Mesenchymal stem cell (in vitro differentiated cells and primary cell): ENCODE data around the gene ASCL5.

Experiments used
- DNase-seq: peaks from one replicate; pipeline ENCODE4 v3.0.0-alpha.2; 2013
- H2AFZ ChIP-seq: one replicate; pipeline ENCODE4 v1.6.1; 2013; ENCODE audit warnings: low read depth, mild to moderate bottlenecking, control low read depth, inconsistent platforms, low read length, moderate library complexity
- H2AK5ac ChIP-seq: 2 replicates; pipeline ENCODE4 v1.6.1; 2013; ENCODE audit warnings: low read length, moderate library complexity, mild to moderate bottlenecking, inconsistent platforms; ENCODE audit not compliant: severe bottlenecking
- H2BK120ac ChIP-seq: one replicate; pipeline ENCODE4 v1.6.1; 2013; ENCODE audit warnings: low read depth, mild to moderate bottlenecking, inconsistent platforms, low read length, moderate library complexity
- H2BK12ac ChIP-seq, 2 experiments: one replicate each; pipeline ENCODE4 v1.6.1; 2013; ENCODE audit warnings: inconsistent platforms in 2 of 2, low read length in 2 of 2, mild to moderate bottlenecking in 2 of 2, moderate library complexity in 2 of 2, control low read depth in 1 of 2
- H2BK15ac ChIP-seq: one replicate; pipeline ENCODE4 v1.6.1; 2013; ENCODE audit warnings: mild to moderate bottlenecking, low read depth, inconsistent platforms; ENCODE audit not compliant: poor library complexity, severe bottlenecking
- H2BK5ac ChIP-seq: 2 replicates; pipeline ENCODE4 v1.6.1; 2013; ENCODE audit warnings: low read depth, mild to moderate bottlenecking, low read length, control low read depth, inconsistent platforms; ENCODE audit not compliant: poor library complexity, severe bottlenecking
- H3K14ac ChIP-seq, 2 experiments: one replicate each; pipeline ENCODE4 v1.6.1; 2013; ENCODE audit warnings: inconsistent platforms in 2 of 2, low read length in 2 of 2, control low read depth in 1 of 2, mild to moderate bottlenecking in 1 of 2, moderate library complexity in 1 of 2
- H3K18ac ChIP-seq, 2 experiments: one replicate each; pipeline ENCODE4 v1.6.1; 2013; ENCODE audit warnings: inconsistent platforms in 2 of 2, low read length in 2 of 2, control low read depth in 1 of 2, low read depth in 1 of 2, mild to moderate bottlenecking in 1 of 2
- H3K23ac ChIP-seq, 2 experiments: one replicate each; pipeline ENCODE4 v1.6.1; 2013; ENCODE audit warnings: inconsistent platforms in 2 of 2, low read length in 2 of 2, mild to moderate bottlenecking in 2 of 2, moderate library complexity in 2 of 2, control low read depth in 1 of 2
- H3K27ac ChIP-seq: 2 replicates; pipeline ENCODE4 v1.5.1; 2013; ENCODE audit warnings: mild to moderate bottlenecking, moderate library complexity, low read length, control low read depth, inconsistent platforms; ENCODE audit not compliant: poor library complexity, severe bottlenecking
- H3K27me3 ChIP-seq, 2 experiments: 2 replicates each; pipeline versions ENCODE4 v1.6.1 to v1.7.0; 2013; ENCODE audit warnings: low read length in 2 of 2, mild to moderate bottlenecking in 2 of 2, moderate library complexity in 2 of 2, control low read depth in 1 of 2, inconsistent platforms in 1 of 2; ENCODE audit not compliant: control insufficient read depth in 1 of 2, insufficient read depth in 1 of 2
- H3K36me3 ChIP-seq, 2 experiments: 2 replicates each; pipeline versions ENCODE4 v1.6.1 to v1.7.0; 2013; ENCODE audit warnings: low read length in 2 of 2, control low read depth in 1 of 2, inconsistent platforms in 1 of 2, low read depth in 1 of 2, mild to moderate bottlenecking in 1 of 2; ENCODE audit not compliant: insufficient read depth in 2 of 2, control insufficient read depth in 1 of 2
- H3K4ac ChIP-seq, 2 experiments: one replicate each; pipeline ENCODE4 v1.6.1; 2013; ENCODE audit warnings: inconsistent platforms in 2 of 2, low read length in 2 of 2, mild to moderate bottlenecking in 2 of 2, moderate library complexity in 2 of 2, control low read depth in 1 of 2, low read depth in 1 of 2
- H3K4me1 ChIP-seq: 2 replicates; pipeline ENCODE4 v1.6.1; 2013; ENCODE audit warnings: low read depth, low read length, control low read depth; ENCODE audit not compliant: control insufficient read depth, insufficient read depth
- H3K4me2 ChIP-seq: 2 replicates; pipeline ENCODE4 v1.6.1; 2013; ENCODE audit warnings: low read length, mild to moderate bottlenecking, inconsistent platforms; ENCODE audit not compliant: poor library complexity, severe bottlenecking
- H3K4me3 ChIP-seq, 2 experiments: 2 replicates each; pipeline versions ENCODE4 v1.5.1 to v1.7.0; 2013; ENCODE audit warnings: low read length in 2 of 2, mild to moderate bottlenecking in 2 of 2, control low read depth in 1 of 2, low read depth in 1 of 2; ENCODE audit not compliant: insufficient read depth in 1 of 2
- H3K79me1 ChIP-seq: replicated peaks from 2 replicates; pipeline ENCODE4 v1.6.1; 2013; ENCODE audit warnings: mild to moderate bottlenecking, control low read depth, low read length, inconsistent platforms; ENCODE audit not compliant: poor library complexity, severe bottlenecking
- H3K9ac ChIP-seq: 2 replicates; pipeline ENCODE4 v1.7.0; 2013; ENCODE audit warnings: mild to moderate bottlenecking, low read length, moderate library complexity
- H3K9me3 ChIP-seq: 2 replicates; pipeline ENCODE4 v1.7.0; 2013; ENCODE audit warnings: mild to moderate bottlenecking, low read length; ENCODE audit not compliant: control insufficient read depth
- H4K8ac ChIP-seq: one replicate; pipeline ENCODE4 v1.6.1; 2013; ENCODE audit warnings: inconsistent platforms, mild to moderate bottlenecking, low read length, moderate library complexity
- H4K91ac ChIP-seq: one replicate; pipeline ENCODE4 v1.6.1; 2013; ENCODE audit warnings: mild to moderate bottlenecking, low read length, inconsistent platforms
- WGBS: methylation state at CpG from one replicate; pipeline ENCODE4 v1.1.7; 2013; ENCODE audit warnings: mixed read lengths; 5-methylcytosine and 5-hydroxymethylcytosine counted together

The ASCL5 gene

GRCh38 chr1:201146626-201147390 is 19.8 kb upstream of the ASCL5 start:
- Histone ChIP-seq H3K4ac (no peak overlapping the region), H3K4me3 (no peak overlapping the region), H2BK120ac (no peak overlapping the region), H2BK15ac (no peak overlapping the region), H4K91ac (no peak overlapping the region), H3K9me3 (no peaks in the 10 kb centered on the region), H3K27ac (no peak overlapping the region), H2BK12ac (no peak overlapping the region), H4K8ac (no peak overlapping the region), H3K9ac (no peak overlapping the region), H2AFZ (no peak overlapping the region), H3K36me3 (peaks cover 85 to 94% of the 10 kb centered on the region in 2 experiments), H3K18ac (no peak overlapping the region), H3K27me3 (no peaks in the 10 kb centered on the region), H3K14ac (no peak overlapping the region), H3K4me2 (no peak overlapping the region), H2BK5ac (no peak overlapping the region), H3K4me1 (no peaks in the 10 kb centered on the region), H3K23ac (no peak overlapping the region), H2AK5ac (no peak overlapping the region), H3K79me1 (peaks cover 29% of the 10 kb centered on the region)
- WGBS: 94% methylated on average over 16 of the region's 17 CpGs
- DNase-seq: no peak

- no peak overlapping the region for H3K14ac ChIP-seq
- H2BK5ac ChIP-seq: no peak overlapping the region
- H4K91ac ChIP-seq: no peak overlapping the region
- H3K4me1 ChIP-seq: no peaks in the 10 kb centered on the region
- H3K4me3 ChIP-seq: no peak overlapping the region
- DNase-seq: no peak
- no peak overlapping the region for H3K9ac ChIP-seq
- no peaks in the 10 kb centered on the region for H3K9me3 ChIP-seq
- H3K79me1 ChIP-seq: peaks cover 29% of the 10 kb centered on the region
- no peak overlapping the region for H2AK5ac ChIP-seq
- H3K18ac ChIP-seq: no peak overlapping the region
- H2BK15ac ChIP-seq: no peak overlapping the region
- H3K4me2 ChIP-seq: no peak overlapping the region
- WGBS: 100% methylated on average over 6 of the region's 7 CpGs
- no peak overlapping the region for H3K27ac ChIP-seq
- H3K23ac ChIP-seq: no peak overlapping the region
- peaks cover 89 to 94% of the 10 kb centered on the region in 2 experiments for H3K36me3 ChIP-seq
- H2BK12ac ChIP-seq: no peak overlapping the region
- H3K27me3 ChIP-seq: no peaks in the 10 kb centered on the region
- H2AFZ ChIP-seq: no peak overlapping the region
- H3K4ac ChIP-seq: no peak overlapping the region
- H2BK120ac ChIP-seq: no peak overlapping the region
- no peak overlapping the region for H4K8ac ChIP-seq
Measured at GRCh38 chr1:201145816-201146215, 18.8 kb upstream of the ASCL5 start.

GRCh38 chr1:201145132-201145531 is 18.1 kb upstream of the ASCL5 start:
- no peak overlapping the region for H4K8ac ChIP-seq
- H3K36me3 ChIP-seq: peaks cover 92 to 94% of the 10 kb centered on the region in 2 experiments
- H3K27me3 ChIP-seq: no peaks in the 10 kb centered on the region
- H2AFZ ChIP-seq: no peak overlapping the region
- no peak overlapping the region for H4K91ac ChIP-seq
- no peaks in the 10 kb centered on the region for H3K9me3 ChIP-seq
- no peak overlapping the region for H3K14ac ChIP-seq
- no peak overlapping the region for H3K18ac ChIP-seq
- no peak for DNase-seq
- H2BK5ac ChIP-seq: no peak overlapping the region
- H2BK15ac ChIP-seq: no peak overlapping the region
- H2AK5ac ChIP-seq: no peak overlapping the region
- no peak overlapping the region for H2BK12ac ChIP-seq
- no peak overlapping the region for H3K23ac ChIP-seq
- no peak overlapping the region for H3K27ac ChIP-seq
- H3K4ac ChIP-seq: no peak overlapping the region
- no peak overlapping the region for H3K4me3 ChIP-seq
- H2BK120ac ChIP-seq: no peak overlapping the region
- H3K79me1 ChIP-seq: peaks cover 26% of the 10 kb centered on the region
- H3K9ac ChIP-seq: no peak overlapping the region
- no peaks in the 10 kb centered on the region for H3K4me1 ChIP-seq
- no peak overlapping the region for H3K4me2 ChIP-seq
- WGBS: 97% methylated on average over 3 of the region's 3 CpGs

GRCh38 chr1:201144701-201145100 is 17.7 kb upstream of the ASCL5 start:
- H4K8ac ChIP-seq: no peak overlapping the region
- H3K4me3 ChIP-seq: no peak overlapping the region
- no peak overlapping the region for H3K4me2 ChIP-seq
- H3K4me1 ChIP-seq: no peaks in the 10 kb centered on the region
- no peak overlapping the region for H3K23ac ChIP-seq
- H3K27ac ChIP-seq: no peak overlapping the region
- no peak for DNase-seq
- peaks cover 93 to 94% of the 10 kb centered on the region in 2 experiments for H3K36me3 ChIP-seq
- no peak overlapping the region for H2AFZ ChIP-seq
- no peaks in the 10 kb centered on the region for H3K9me3 ChIP-seq
- peaks cover 24% of the 10 kb centered on the region for H3K79me1 ChIP-seq
- H2AK5ac ChIP-seq: no peak overlapping the region
- H3K9ac ChIP-seq: no peak overlapping the region
- H3K14ac ChIP-seq: no peak overlapping the region
- no peak overlapping the region for H3K4ac ChIP-seq
- no peaks in the 10 kb centered on the region for H3K27me3 ChIP-seq
- no peak overlapping the region for H2BK12ac ChIP-seq
- no peak overlapping the region for H2BK15ac ChIP-seq
- H2BK120ac ChIP-seq: no peak overlapping the region
- 93% methylated on average over 5 of the region's 5 CpGs for WGBS
- no peak overlapping the region for H2BK5ac ChIP-seq
- H4K91ac ChIP-seq: no peak overlapping the region
- H3K18ac ChIP-seq: no peak overlapping the region
